ENCODE data around the gene MRPL21. TPM values are rescaled to one million over a fixed set of nuclear protein-coding genes. Genes with fewer than 3 reads are reported as not detected.

MRPL21 gene
- total RNA-seq, 3 donors from 2014 or later, result 49.2 to 78.4 (median 72.6) TPM

- DNase-seq (no peak), ATAC-seq (no peak)
- Histone ChIP-seq H3K4me3 (no peak overlapping the region), H3K9me3 (no peaks in the 10 kb centered on the region), H3K4me1 (ENCODE audit: low read depth) (peaks cover 23% of the 10 kb centered on the region), H3K36me3 (ENCODE audit: low read depth) (no peaks in the 10 kb centered on the region)
- no peak for TF ChIP-seq CTCF (IDR thresholded peaks at IDR 0.05)
- intact Hi-C loops (cut with DNase I, micrococcal nuclease), result no loop called here
These were observed 58.8 kb downstream of the MRPL21 start for GRCh38 chr11:68844801-68845200.

- no peak overlapping the region for H3K4me3 ChIP-seq
- DNase-seq, result no peak
- no peak for TF ChIP-seq CTCF (IDR thresholded peaks at IDR 0.05)
- no peak for ATAC-seq
- no peaks in the 10 kb centered on the region for H3K36me3 ChIP-seq (ENCODE audit: low read depth)
- H3K4me1 ChIP-seq (ENCODE audit: low read depth), result peaks cover 23% of the 10 kb centered on the region
- intact Hi-C loops (cut with DNase I, micrococcal nuclease), result no loop called here
- no peaks in the 10 kb centered on the region for H3K9me3 ChIP-seq
These were observed 59.3 kb downstream of the MRPL21 start for GRCh38 chr11:68844376-68844775.

GRCh38 chr11:68843703-68844312 lies 59.8 kb downstream of the MRPL21 start:
- Histone ChIP-seq H3K4me1 (ENCODE audit: low read depth) (peaks cover 23% of the 10 kb centered on the region), H3K4me3 (no peak overlapping the region), H3K9me3 (no peaks in the 10 kb centered on the region), H3K36me3 (ENCODE audit: low read depth) (no peaks in the 10 kb centered on the region)
- intact Hi-C loops (cut with DNase I, micrococcal nuclease), result no loop called here
- ATAC-seq (peak; percentile 75), DNase-seq (peak; percentile 93 to 96 (median 95))
- peak; percentile 67 for TF ChIP-seq CTCF (IDR thresholded peaks at IDR 0.05)

GRCh38 chr11:68843052-68843561 lies 60.5 kb downstream of the MRPL21 start:
- ATAC-seq (no peak), DNase-seq (peak in 1 of 3 donors; percentile 62)
- Histone ChIP-seq H3K36me3 (ENCODE audit: low read depth) (no peaks in the 10 kb centered on the region), H3K4me1 (ENCODE audit: low read depth) (peaks cover 29% of the 10 kb centered on the region), H3K4me3 (no peak overlapping the region), H3K9me3 (no peaks in the 10 kb centered on the region)
- no peak for TF ChIP-seq CTCF (IDR thresholded peaks at IDR 0.05)
- intact Hi-C loops (cut with DNase I, micrococcal nuclease), result no loop called here

- peak in 1 of 3 donors; percentile 23 for DNase-seq
- no peak for TF ChIP-seq CTCF (IDR thresholded peaks at IDR 0.05)
- Histone ChIP-seq H3K4me1 (ENCODE audit: low read depth) (peaks cover 34% of the 10 kb centered on the region), H3K9me3 (no peaks in the 10 kb centered on the region), H3K4me3 (no peak overlapping the region), H3K36me3 (ENCODE audit: low read depth) (no peaks in the 10 kb centered on the region)
- no peak for ATAC-seq
- intact Hi-C loops (cut with DNase I, micrococcal nuclease), result no loop called here
These were observed 61.1 kb downstream of the MRPL21 start for GRCh38 chr11:68842427-68843051.
